Panc1 (cell line): ENCODE measurements around the gene ZNF76. TPM values are rescaled to one million over a fixed set of nuclear protein-coding genes. Genes with fewer than 3 reads are reported as not detected.

ENCODE experiments used
- ATAC-seq: fragments of 200-7000 bp; cut with Tn5 transposase; 2 replicates; pipeline ENCODE4 v1.9.1; 2020; ENCODE audit warnings: mild to moderate bottlenecking, moderate library complexity
- BruUV-seq: library from RNA; stranded (reverse); fragments of 400-500 nt; replicated peaks from 2 replicates; lab custom pipeline; 2021; lab: Mats Ljungman, UMichigan
- CTCF ChIA-PET: fragments of 300-600 bp; sonication (Branson Sonifier 250); formaldehyde crosslinking; loops from one replicate; lab custom pipeline; 2022; ENCODE audit warnings: antibody characterized with exemption; lab: Charles Lee
- POLR2A ChIA-PET: fragments of 300-600 bp; sonication (Branson Sonifier 250); formaldehyde crosslinking; loops from one replicate; lab custom pipeline; 2022; ENCODE audit warnings: antibody characterized with exemption; lab: Charles Lee
- DNase-seq: peaks from one replicate; pipeline ENCODE4 v3.0.0-alpha.2; 2010; ENCODE audit warnings: low read depth, low spot score
- H3K27ac ChIP-seq: 2 replicates; pipeline ENCODE4 v1.5.1; 2011; ENCODE audit warnings: mild to moderate bottlenecking, low read length, inconsistent platforms
- H3K27me3 ChIP-seq: fragments of 200-500 bp; sonication (Bioruptor generic); 2 replicates; pipeline ENCODE4 v1.6.0; 2014; ENCODE audit warnings: low read length, inconsistent platforms; ENCODE audit not compliant: control insufficient read depth, insufficient read depth
- H3K36me3 ChIP-seq: fragments of 200-500 bp; sonication (Bioruptor generic); 2 replicates; pipeline ENCODE4 v1.5.1; 2014; ENCODE audit warnings: inconsistent platforms, mild to moderate bottlenecking, low read length, moderate library complexity; ENCODE audit not compliant: control insufficient read depth, insufficient read depth
- H3K4me1 ChIP-seq: 2 replicates; pipeline ENCODE4 v1.5.1; 2011; ENCODE audit warnings: inconsistent platforms, mild to moderate bottlenecking, low read length, moderate library complexity; ENCODE audit not compliant: control insufficient read depth, insufficient read depth
- H3K4me3 ChIP-seq, 2 experiments: 2 replicates each; pipeline ENCODE4 v1.5.1; 2011 to 2012; ENCODE audit warnings: low read depth in 2 of 2, low read length in 2 of 2, mild to moderate bottlenecking in 2 of 2, inconsistent platforms in 1 of 2, moderate library complexity in 1 of 2
- H3K9me3 ChIP-seq: fragments of 200-500 bp; sonication (Bioruptor generic); 2 replicates; pipeline ENCODE4 v1.5.1; 2014; ENCODE audit warnings: low read depth, mild to moderate bottlenecking, inconsistent platforms, low read length, moderate library complexity; ENCODE audit not compliant: control insufficient read depth, insufficient read depth
- CTCF ChIP-seq: fragments of 450-650 bp; IDR thresholded peaks from 2 replicates; pipeline ENCODE4 v1.5.1; 2017; ENCODE audit warnings: mild to moderate bottlenecking
- POLR2AphosphoS5 ChIP-seq: IDR thresholded peaks from 2 replicates; pipeline ENCODE4 v1.6.1; 2012; ENCODE audit warnings: mild to moderate bottlenecking, low read depth, low read length, moderate library complexity
- REST ChIP-seq, 2 experiments: IDR thresholded peaks; 2 replicates each; pipeline ENCODE4 v1.6.1; 2011 to 2012; ENCODE audit warnings: low read depth in 2 of 2, control low read depth in 1 of 2, low read length in 1 of 2, mild to moderate bottlenecking in 1 of 2, moderate library complexity in 1 of 2; ENCODE audit not compliant: insufficient read depth in 1 of 2
- SIN3A ChIP-seq: IDR thresholded peaks from 2 replicates; pipeline ENCODE4 v1.6.1; 2012; ENCODE audit warnings: low read depth, mild to moderate bottlenecking, low read length, moderate library complexity, borderline replicate concordance; ENCODE audit not compliant: insufficient read depth
- TCF7L2 ChIP-seq: IDR thresholded peaks from 2 replicates; pipeline ENCODE4 v1.6.1; 2011; ENCODE audit warnings: mild to moderate bottlenecking, low read depth, low read length, inconsistent platforms
- in situ Hi-C: cut with HindIII; loops from 2 replicates; pipeline ENCODE4 v1.10.0; 2016; ENCODE audit warnings: low sequenced_read_pairs, low pct_unique_long_range_greater_than_20kb
- intact Hi-C: fragments of 100-400 bp; cut with micrococcal nuclease; formaldehyde crosslinking; loops from one replicate; pipeline ENCODE4 v1.10.0; 2022; ENCODE audit not compliant: unreplicated experiment
- total RNA-seq: library from RNA; stranded (reverse); gene quantifications from one replicate; pipeline ENCODE4 v1.2.1, GENCODE V29; 2021; ENCODE audit not compliant: unreplicated experiment

The ZNF76 gene
- total RNA-seq, 1 experiment from 2014 or later, result 41.5 TPM

GRCh38 chr6:35278708-35279107, 19.2 kb downstream of the ZNF76 start:
- H3K27ac ChIP-seq, result no peak overlapping the region
- H3K36me3 ChIP-seq, result no peaks in the 10 kb centered on the region
- ATAC-seq (no peak), DNase-seq (no peak)
- ChIA-PET CTCF (no interaction called here), POLR2A (no interaction called here)
- H3K27me3 ChIP-seq, result no peaks in the 10 kb centered on the region
- in situ Hi-C loops (no loop called here), intact Hi-C loops (no loop called here)
- H3K4me3 ChIP-seq, result no peak overlapping the region
- H3K9me3 ChIP-seq, result no peaks in the 10 kb centered on the region
- no TSS peak for BruUV-seq
- TF ChIP-seq POLR2AphosphoS5, result no peak
- TF ChIP-seq CTCF, result no peak
- no peak for TF ChIP-seq SIN3A
- no peak for TF ChIP-seq REST (IDR thresholded peaks at IDR 0.05; ENCODE audit: insufficient read depth in 1 of 2, low read depth in 2 of 2, low read length in 1 of 2)
- TF ChIP-seq TCF7L2, result no peak
- H3K4me1 ChIP-seq, result no peaks in the 10 kb centered on the region

- Histone ChIP-seq H3K9me3 (no peaks in the 10 kb centered on the region), H3K4me1 (no peaks in the 10 kb centered on the region), H3K27me3 (no peaks in the 10 kb centered on the region), H3K36me3 (no peaks in the 10 kb centered on the region), H3K27ac (no peak overlapping the region), H3K4me3 (no peak overlapping the region)
- no peak for DNase-seq
- in situ Hi-C loops (no loop called here), intact Hi-C loops (no loop called here)
- ATAC-seq, result no peak
- TF ChIP-seq SIN3A, result no peak
- ChIA-PET POLR2A (no interaction called here), CTCF (no interaction called here)
- no TSS peak for BruUV-seq
These were observed 21.4 kb downstream of the ZNF76 start for GRCh38 chr6:35280903-35281302.

GRCh38 chr6:35282472-35282871, 22.9 kb downstream of the ZNF76 start:
- Histone ChIP-seq H3K27ac (no peak overlapping the region), H3K4me3 (no peak overlapping the region), H3K4me1 (no peaks in the 10 kb centered on the region), H3K9me3 (no peaks in the 10 kb centered on the region), H3K36me3 (peaks cover 4% of the 10 kb centered on the region; the same call in 1 of the 2 replicates), H3K27me3 (no peaks in the 10 kb centered on the region)
- TF ChIP-seq POLR2AphosphoS5 (no peak), CTCF (no peak), REST (IDR thresholded peaks at IDR 0.05; ENCODE audit: insufficient read depth in 1 of 2, low read depth in 2 of 2, low read length in 1 of 2) (no peak), SIN3A (no peak), TCF7L2 (no peak)
- intact Hi-C loops (no loop called here), in situ Hi-C loops (no loop called here)
- DNase-seq (no peak), ATAC-seq (no peak)
- ChIA-PET CTCF (interaction anchor here (0.7 kb wide), 1 partner anchor 96 kb away, joined by 3 read pairs; no protein-coding TSS in a partner anchor), POLR2A (no interaction called here)
- BruUV-seq, result no TSS peak
